Glutamatergic neuron (in vitro differentiated cells): ENCODE data around the gene HBZ. TPM values are rescaled to one million over a fixed set of nuclear protein-coding genes. Genes with fewer than 3 reads are reported as not detected.
"Not testable (repeated sequence)": the region's sequence is repeated elsewhere in the genome, so short reads cannot be mapped to it uniquely, and the experiment has no call there.

ENCODE experiments used
- DNase-seq: peaks from one replicate; pipeline ENCODE4 v3.0.0; 2022
- H3K27ac Mint-ChIP-seq: one replicate; pipeline ENCODE4 v1.8.0; 2020; ENCODE audit warnings: mild to moderate bottlenecking, mixed read lengths, inconsistent platforms; ENCODE audit not compliant: unreplicated experiment
- H3K27me3 Mint-ChIP-seq: one replicate; pipeline ENCODE4 v1.8.0; 2020; ENCODE audit warnings: mild to moderate bottlenecking, moderate library complexity, mixed read lengths, inconsistent platforms; ENCODE audit not compliant: unreplicated experiment
- H3K36me3 Mint-ChIP-seq: one replicate; pipeline ENCODE4 v1.8.0; 2020; ENCODE audit warnings: mild to moderate bottlenecking, mixed read lengths, inconsistent platforms; ENCODE audit not compliant: unreplicated experiment
- H3K4me1 Mint-ChIP-seq: one replicate; pipeline ENCODE4 v1.8.0; 2020; ENCODE audit warnings: mild to moderate bottlenecking, low read depth, mixed read lengths, inconsistent platforms; ENCODE audit not compliant: unreplicated experiment
- H3K4me3 Mint-ChIP-seq: one replicate; pipeline ENCODE4 v1.8.0; 2020; ENCODE audit warnings: mild to moderate bottlenecking, mixed read lengths, inconsistent platforms; ENCODE audit not compliant: unreplicated experiment
- H3K9me3 Mint-ChIP-seq: one replicate; pipeline ENCODE4 v1.8.0; 2020; ENCODE audit warnings: mild to moderate bottlenecking, moderate library complexity, mixed read lengths, inconsistent platforms; ENCODE audit not compliant: unreplicated experiment
- total RNA-seq: library from RNA; stranded (reverse); fragmentation: NEBNext Ultra II Directional; extraction: Animal tissue kit (Norgen Biotek cat#: 25700); gene quantifications from one replicate; pipeline ENCODE4 v1.2.1, GENCODE V29; 2021; ENCODE audit not compliant: unreplicated experiment
- TF ChIP-seq, protein P1 (sequence below): fragments of 200-600 bp; sonication (generic); IDR thresholded peaks from one replicate; pipeline ENCODE4 v1.5.0; 2021; ENCODE audit not compliant: partially characterized antibody, unreplicated experiment

The HBZ gene
- total RNA-seq, 1 donor from 2014 or later: not detected

DNA sequence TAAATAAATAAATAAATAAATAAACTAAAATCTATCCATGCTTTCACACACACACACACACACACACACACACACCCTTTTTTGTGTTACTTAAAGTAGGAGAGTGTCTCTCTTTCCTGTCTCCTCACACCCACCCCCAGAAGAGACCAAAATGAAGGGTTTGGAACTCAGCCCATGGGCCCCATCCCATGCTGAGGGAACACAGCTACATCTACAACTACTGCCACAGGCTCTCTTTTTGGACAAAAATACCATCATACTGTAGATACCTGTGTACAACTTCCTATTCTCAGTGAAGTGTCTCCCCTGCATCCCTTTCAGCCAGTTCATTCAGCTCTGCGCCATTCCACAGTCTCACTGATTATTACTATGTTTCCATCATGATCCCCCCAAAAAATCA lies 18.3 kb downstream of the HBZ start:
- H3K4me1 Mint-ChIP-seq: peaks cover 5% of the 10 kb centered on the region

DNA sequence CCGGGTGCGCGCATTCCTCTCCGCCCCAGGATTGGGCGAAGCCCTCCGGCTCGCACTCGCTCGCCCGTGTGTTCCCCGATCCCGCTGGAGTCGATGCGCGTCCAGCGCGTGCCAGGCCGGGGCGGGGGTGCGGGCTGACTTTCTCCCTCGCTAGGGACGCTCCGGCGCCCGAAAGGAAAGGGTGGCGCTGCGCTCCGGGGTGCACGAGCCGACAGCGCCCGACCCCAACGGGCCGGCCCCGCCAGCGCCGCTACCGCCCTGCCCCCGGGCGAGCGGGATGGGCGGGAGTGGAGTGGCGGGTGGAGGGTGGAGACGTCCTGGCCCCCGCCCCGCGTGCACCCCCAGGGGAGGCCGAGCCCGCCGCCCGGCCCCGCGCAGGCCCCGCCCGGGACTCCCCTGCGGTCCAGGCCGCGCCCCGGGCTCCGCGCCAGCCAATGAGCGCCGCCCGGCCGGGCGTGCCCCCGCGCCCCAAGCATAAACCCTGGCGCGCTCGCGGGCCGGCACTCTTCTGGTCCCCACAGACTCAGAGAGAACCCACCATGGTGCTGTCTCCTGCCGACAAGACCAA lies 20.0 kb downstream of the HBZ start, which contains the start of gene HBA2:
HBA2 (plus strand) TSS at position 503 of the 568 bp plus-strand sequence; CDS start at position 540, 37 bp downstream.
- Mint-ChIP-seq H3K4me3 (peak within 1 kb of the TSS; percentile 11), H3K27me3 (peaks cover 30% of the 10 kb centered on the region)
- H3K36me3 Mint-ChIP-seq, DNase-seq, H3K9me3 Mint-ChIP-seq, H3K4me1 Mint-ChIP-seq, H3K27ac Mint-ChIP-seq: not testable (repeated sequence)

More for the DNA sequence above, 18.3 kb downstream of the HBZ start:
- no peak for DNase-seq
- peaks cover 30% of the 10 kb centered on the region for H3K27me3 Mint-ChIP-seq
- no peaks in the 10 kb centered on the region for H3K36me3 Mint-ChIP-seq
- TF ChIP-seq, protein P1, sequence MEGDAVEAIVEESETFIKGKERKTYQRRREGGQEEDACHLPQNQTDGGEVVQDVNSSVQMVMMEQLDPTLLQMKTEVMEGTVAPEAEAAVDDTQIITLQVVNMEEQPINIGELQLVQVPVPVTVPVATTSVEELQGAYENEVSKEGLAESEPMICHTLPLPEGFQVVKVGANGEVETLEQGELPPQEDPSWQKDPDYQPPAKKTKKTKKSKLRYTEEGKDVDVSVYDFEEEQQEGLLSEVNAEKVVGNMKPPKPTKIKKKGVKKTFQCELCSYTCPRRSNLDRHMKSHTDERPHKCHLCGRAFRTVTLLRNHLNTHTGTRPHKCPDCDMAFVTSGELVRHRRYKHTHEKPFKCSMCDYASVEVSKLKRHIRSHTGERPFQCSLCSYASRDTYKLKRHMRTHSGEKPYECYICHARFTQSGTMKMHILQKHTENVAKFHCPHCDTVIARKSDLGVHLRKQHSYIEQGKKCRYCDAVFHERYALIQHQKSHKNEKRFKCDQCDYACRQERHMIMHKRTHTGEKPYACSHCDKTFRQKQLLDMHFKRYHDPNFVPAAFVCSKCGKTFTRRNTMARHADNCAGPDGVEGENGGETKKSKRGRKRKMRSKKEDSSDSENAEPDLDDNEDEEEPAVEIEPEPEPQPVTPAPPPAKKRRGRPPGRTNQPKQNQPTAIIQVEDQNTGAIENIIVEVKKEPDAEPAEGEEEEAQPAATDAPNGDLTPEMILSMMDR: no peak
- peaks cover 11% of the 10 kb centered on the region for H3K9me3 Mint-ChIP-seq
- H3K4me3 Mint-ChIP-seq: peak overlapping the region; percentile 52
- H3K27ac Mint-ChIP-seq: peak overlapping the region; percentile 34

DNA sequence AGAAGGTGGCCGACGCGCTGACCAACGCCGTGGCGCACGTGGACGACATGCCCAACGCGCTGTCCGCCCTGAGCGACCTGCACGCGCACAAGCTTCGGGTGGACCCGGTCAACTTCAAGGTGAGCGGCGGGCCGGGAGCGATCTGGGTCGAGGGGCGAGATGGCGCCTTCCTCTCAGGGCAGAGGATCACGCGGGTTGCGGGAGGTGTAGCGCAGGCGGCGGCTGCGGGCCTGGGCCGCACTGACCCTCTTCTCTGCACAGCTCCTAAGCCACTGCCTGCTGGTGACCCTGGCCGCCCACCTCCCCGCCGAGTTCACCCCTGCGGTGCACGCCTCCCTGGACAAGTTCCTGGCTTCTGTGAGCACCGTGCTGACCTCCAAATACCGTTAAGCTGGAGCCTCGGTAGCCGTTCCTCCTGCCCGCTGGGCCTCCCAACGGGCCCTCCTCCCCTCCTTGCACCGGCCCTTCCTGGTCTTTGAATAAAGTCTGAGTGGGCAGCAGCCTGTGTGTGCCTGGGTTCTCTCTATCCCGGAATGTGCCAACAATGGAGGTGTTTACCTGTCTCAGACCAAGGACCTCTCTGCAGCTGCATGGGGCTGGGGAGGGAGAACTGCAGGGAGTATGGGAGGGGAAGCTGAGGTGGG lies 20.9 kb downstream of the HBZ start:
- H3K36me3 Mint-ChIP-seq, H3K4me3 Mint-ChIP-seq, DNase-seq, H3K4me1 Mint-ChIP-seq, H3K9me3 Mint-ChIP-seq, H3K27ac Mint-ChIP-seq: not testable (repeated sequence)
- peaks cover 36% of the 10 kb centered on the region for H3K27me3 Mint-ChIP-seq

DNA sequence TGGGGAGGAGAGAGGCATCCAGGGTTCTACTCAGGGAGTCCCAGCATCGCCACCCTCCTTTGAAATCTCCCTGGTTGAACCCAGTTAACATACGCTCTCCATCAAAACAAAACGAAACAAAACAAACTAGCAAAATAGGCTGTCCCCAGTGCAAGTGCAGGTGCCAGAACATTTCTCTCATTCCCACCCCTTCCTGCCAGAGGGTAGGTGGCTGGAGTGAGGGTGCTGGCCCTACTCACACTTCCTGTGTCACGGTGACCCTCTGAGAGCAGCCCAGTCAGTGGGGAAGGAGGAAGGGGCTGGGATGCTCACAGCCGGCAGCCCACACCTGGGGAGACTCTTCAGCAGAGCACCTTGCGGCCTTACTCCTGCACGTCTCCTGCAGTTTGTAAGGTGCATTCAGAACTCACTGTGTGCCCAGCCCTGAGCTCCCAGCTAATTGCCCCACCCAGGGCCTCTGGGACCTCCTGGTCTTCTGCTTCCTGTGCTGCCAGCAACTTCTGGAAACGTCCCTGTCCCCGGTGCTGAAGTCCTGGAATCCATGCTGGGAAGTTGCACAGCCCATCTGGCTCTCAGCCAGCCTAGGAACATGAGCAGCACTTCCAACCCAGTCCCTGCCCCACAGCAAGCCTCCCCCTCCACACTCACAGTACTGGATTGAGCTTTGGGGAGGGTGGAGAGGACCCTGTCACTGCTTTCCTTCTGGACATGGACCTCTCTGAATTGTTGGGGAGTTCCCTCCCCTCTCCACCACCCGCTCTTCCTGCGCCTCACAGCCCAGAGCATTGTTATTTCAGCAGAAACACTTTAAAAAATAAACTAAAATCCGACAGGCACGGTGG lies 21.7 kb downstream of the HBZ start:
- Mint-ChIP-seq H3K9me3 (peaks cover 11% of the 10 kb centered on the region), H3K27me3 (peaks cover 39% of the 10 kb centered on the region), H3K4me3 (peak overlapping the region; percentile 49)
- not testable (repeated sequence) for H3K36me3 Mint-ChIP-seq, DNase-seq, H3K27ac Mint-ChIP-seq, H3K4me1 Mint-ChIP-seq

DNA sequence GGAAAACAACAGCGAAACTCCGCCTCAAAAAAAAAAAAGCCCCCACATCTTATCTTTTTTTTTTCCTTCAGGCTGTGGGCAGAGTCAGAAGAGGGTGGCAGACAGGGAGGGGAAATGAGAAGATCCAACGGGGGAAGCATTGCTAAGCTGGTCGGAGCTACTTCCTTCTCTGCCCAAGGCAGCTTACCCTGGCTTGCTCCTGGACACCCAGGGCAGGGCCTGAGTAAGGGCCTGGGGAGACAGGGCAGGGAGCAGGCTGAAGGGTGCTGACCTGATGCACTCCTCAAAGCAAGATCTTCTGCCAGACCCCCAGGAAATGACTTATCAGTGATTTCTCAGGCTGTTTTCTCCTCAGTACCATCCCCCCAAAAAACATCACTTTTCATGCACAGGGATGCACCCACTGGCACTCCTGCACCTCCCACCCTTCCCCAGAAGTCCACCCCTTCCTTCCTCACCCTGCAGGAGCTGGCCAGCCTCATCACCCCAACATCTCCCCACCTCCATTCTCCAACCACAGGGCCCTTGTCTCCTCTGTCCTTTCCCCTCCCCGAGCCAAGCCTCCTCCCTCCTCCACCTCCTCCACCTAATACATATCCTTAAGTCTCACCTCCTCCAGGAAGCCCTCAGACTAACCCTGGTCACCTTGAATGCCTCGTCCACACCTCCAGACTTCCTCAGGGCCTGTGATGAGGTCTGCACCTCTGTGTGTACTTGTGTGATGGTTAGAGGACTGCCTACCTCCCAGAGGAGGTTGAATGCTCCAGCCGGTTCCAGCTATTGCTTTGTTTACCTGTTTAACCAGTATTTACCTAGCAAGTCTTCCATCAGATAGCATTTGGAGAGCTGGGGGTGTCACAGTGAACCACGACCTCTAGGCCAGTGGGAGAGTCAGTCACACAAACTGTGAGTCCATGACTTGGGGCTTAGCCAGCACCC lies 22.8 kb downstream of the HBZ start:
- H3K27me3 Mint-ChIP-seq: peaks cover 39% of the 10 kb centered on the region
- peaks cover 6% of the 10 kb centered on the region for H3K4me1 Mint-ChIP-seq
- peaks cover 15% of the 10 kb centered on the region for H3K9me3 Mint-ChIP-seq
- DNase-seq: no peak
- H3K27ac Mint-ChIP-seq: no peak overlapping the region
- TF ChIP-seq, protein P1: no peak
- no peaks in the 10 kb centered on the region for H3K36me3 Mint-ChIP-seq
- H3K4me3 Mint-ChIP-seq: no peak overlapping the region

DNA sequence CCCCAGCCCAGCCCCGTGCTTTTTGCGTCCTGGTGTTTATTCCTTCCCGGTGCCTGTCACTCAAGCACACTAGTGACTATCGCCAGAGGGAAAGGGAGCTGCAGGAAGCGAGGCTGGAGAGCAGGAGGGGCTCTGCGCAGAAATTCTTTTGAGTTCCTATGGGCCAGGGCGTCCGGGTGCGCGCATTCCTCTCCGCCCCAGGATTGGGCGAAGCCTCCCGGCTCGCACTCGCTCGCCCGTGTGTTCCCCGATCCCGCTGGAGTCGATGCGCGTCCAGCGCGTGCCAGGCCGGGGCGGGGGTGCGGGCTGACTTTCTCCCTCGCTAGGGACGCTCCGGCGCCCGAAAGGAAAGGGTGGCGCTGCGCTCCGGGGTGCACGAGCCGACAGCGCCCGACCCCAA lies 23.6 kb downstream of the HBZ start:
- not testable (repeated sequence) for H3K4me1 Mint-ChIP-seq, H3K27ac Mint-ChIP-seq, H3K36me3 Mint-ChIP-seq, DNase-seq
- H3K27me3 Mint-ChIP-seq: peaks cover 33% of the 10 kb centered on the region
- H3K4me3 Mint-ChIP-seq: peak overlapping the region; percentile 71
- peaks cover 12% of the 10 kb centered on the region for H3K9me3 Mint-ChIP-seq

DNA sequence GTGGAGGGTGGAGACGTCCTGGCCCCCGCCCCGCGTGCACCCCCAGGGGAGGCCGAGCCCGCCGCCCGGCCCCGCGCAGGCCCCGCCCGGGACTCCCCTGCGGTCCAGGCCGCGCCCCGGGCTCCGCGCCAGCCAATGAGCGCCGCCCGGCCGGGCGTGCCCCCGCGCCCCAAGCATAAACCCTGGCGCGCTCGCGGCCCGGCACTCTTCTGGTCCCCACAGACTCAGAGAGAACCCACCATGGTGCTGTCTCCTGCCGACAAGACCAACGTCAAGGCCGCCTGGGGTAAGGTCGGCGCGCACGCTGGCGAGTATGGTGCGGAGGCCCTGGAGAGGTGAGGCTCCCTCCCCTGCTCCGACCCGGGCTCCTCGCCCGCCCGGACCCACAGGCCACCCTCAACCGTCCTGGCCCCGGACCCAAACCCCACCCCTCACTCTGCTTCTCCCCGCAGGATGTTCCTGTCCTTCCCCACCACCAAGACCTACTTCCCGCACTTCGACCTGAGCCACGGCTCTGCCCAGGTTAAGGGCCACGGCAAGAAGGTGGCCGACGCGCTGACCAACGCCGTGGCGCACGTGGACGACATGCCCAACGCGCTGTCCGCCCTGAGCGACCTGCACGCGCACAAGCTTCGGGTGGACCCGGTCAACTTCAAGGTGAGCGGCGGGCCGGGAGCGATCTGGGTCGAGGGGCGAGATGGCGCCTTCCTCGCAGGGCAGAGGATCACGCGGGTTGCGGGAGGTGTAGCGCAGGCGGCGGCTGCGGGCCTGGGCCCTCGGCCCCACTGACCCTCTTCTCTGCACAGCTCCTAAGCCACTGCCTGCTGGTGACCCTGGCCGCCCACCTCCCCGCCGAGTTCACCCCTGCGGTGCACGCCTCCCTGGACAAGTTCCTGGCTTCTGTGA lies 24.3 kb downstream of the HBZ start, which contains the start of gene HBA1:
HBA1 (plus strand) TSS at position 204 of the 906 bp plus-strand sequence; CDS start at position 241, 37 bp downstream.
- H3K4me3 Mint-ChIP-seq: peak within 1 kb of the TSS; percentile 71

More for the DNA sequence above, 24.3 kb downstream of the HBZ start, which contains the start of gene HBA1:
- Mint-ChIP-seq H3K9me3 (peaks cover 14% of the 10 kb centered on the region), H3K27me3 (peaks cover 29% of the 10 kb centered on the region)
- H3K4me1 Mint-ChIP-seq, H3K27ac Mint-ChIP-seq, DNase-seq, H3K36me3 Mint-ChIP-seq: not testable (repeated sequence)
